Fibroblast of lung (primary cell): Measurements from ENCODE around the gene RMND5B.

Experiments used
- EZH2 ChIP-seq: IDR thresholded peaks from 2 replicates; pipeline ENCODE4 v1.5.1; 2012; ENCODE audit warnings: low read length, control low read depth, mild to moderate bottlenecking; ENCODE audit errors: missing control alignments
- TF ChIP-seq, protein P1 (sequence below), 2 donors: IDR thresholded peaks in 1 of 2; conservative IDR thresholded peaks in 1 of 2; 1 replicate in 1 of 2; 2 replicates in 1 of 2; pipeline ENCODE4 v1.5.1; 2011 to 2012; ENCODE audit warnings: low read length in 2 of 2, control low read depth in 1 of 2, inconsistent platforms in 1 of 2, low read depth in 1 of 2, mild to moderate bottlenecking in 1 of 2

DNA sequence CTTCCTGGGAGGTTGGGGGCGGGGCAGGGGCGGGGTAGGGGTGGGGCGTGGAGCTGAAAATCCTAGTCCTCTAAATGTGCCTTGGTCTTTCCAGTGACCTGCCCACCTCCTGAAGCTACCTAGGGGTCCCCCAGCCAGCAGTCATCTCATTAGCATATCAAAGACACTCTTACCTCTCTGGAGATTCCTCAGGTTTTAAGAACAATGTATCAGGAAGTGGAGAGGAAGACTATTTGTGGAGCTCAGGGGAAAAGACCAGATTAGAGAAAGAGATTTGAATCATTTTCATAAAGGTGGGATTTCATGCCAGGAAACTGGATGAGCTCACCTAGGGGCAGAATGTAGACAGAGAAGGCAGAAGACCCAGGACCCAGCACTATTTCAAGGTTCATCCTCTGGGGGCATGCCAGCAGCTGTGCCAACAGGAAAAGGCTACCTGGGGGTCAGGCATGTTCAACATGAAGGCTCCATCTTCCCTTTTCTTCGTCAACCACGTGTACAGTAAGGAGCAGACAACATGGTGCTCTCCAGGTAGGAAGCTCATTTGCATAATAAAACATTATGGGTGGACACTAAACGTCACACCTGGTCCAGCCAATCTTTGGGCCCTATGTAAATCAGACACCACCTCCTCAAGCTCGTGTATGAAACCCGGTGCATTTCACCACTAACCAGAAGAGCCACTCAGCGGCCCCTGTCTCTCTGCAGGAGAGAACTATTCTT lies 49.5 kb downstream of the RMND5B start:
- TF ChIP-seq, protein P1, sequence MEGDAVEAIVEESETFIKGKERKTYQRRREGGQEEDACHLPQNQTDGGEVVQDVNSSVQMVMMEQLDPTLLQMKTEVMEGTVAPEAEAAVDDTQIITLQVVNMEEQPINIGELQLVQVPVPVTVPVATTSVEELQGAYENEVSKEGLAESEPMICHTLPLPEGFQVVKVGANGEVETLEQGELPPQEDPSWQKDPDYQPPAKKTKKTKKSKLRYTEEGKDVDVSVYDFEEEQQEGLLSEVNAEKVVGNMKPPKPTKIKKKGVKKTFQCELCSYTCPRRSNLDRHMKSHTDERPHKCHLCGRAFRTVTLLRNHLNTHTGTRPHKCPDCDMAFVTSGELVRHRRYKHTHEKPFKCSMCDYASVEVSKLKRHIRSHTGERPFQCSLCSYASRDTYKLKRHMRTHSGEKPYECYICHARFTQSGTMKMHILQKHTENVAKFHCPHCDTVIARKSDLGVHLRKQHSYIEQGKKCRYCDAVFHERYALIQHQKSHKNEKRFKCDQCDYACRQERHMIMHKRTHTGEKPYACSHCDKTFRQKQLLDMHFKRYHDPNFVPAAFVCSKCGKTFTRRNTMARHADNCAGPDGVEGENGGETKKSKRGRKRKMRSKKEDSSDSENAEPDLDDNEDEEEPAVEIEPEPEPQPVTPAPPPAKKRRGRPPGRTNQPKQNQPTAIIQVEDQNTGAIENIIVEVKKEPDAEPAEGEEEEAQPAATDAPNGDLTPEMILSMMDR (conservative IDR thresholded peaks at IDR 0.05 in 1 of 2, IDR thresholded peaks at IDR 0.05 in 1 of 2; ENCODE audit: low read depth in 1 of 2, low read length in 2 of 2): no peak
- no peak for TF ChIP-seq EZH2
